Bronchial epithelial cell (primary cell): ENCODE data around the gene KCNAB2. TPM values are rescaled to one million over a fixed set of nuclear protein-coding genes. Genes with fewer than 3 reads are reported as not detected.

Experiments used
- DNase-seq: peaks from one replicate; pipeline ENCODE4 v3.0.0-alpha.2; 2010; ENCODE audit warnings: low read depth
- FAIRE-seq: peaks from 2 replicates; lab custom pipeline; 2011; peaks lifted over from hg19 to GRCh38; lab: Jason Lieb, UNC
- H3K27me3 ChIP-seq: 2 replicates; pipeline ENCODE4 v1.5.1; 2011; ENCODE audit warnings: low read length; ENCODE audit not compliant: control insufficient read depth, insufficient read depth
- H3K36me3 ChIP-seq: 2 replicates; pipeline ENCODE4 v1.5.1; 2011; ENCODE audit warnings: low read length; ENCODE audit not compliant: control insufficient read depth, insufficient read depth
- H3K4me3 ChIP-seq: 2 replicates; pipeline ENCODE4 v1.5.1; 2011; ENCODE audit warnings: mild to moderate bottlenecking, low read depth, low read length, control low read depth
- total RNA-seq: library from RNA; depleted of rRNA; stranded (reverse); fragments of >200 nt; gene quantifications from 2 replicates; pipeline ENCODE4 v1.2.1, GENCODE V29; 2014
- TF ChIP-seq, protein P1 (sequence below): IDR thresholded peaks from 2 replicates; pipeline ENCODE4 v1.5.1; 2011; ENCODE audit warnings: mild to moderate bottlenecking, moderate library complexity, low read length, control low read depth, inconsistent platforms; ENCODE audit not compliant: insufficient read depth, severe bottlenecking

The KCNAB2 gene
- total RNA-seq, 1 donor from 2014 or later = 1.8 TPM

DNA sequence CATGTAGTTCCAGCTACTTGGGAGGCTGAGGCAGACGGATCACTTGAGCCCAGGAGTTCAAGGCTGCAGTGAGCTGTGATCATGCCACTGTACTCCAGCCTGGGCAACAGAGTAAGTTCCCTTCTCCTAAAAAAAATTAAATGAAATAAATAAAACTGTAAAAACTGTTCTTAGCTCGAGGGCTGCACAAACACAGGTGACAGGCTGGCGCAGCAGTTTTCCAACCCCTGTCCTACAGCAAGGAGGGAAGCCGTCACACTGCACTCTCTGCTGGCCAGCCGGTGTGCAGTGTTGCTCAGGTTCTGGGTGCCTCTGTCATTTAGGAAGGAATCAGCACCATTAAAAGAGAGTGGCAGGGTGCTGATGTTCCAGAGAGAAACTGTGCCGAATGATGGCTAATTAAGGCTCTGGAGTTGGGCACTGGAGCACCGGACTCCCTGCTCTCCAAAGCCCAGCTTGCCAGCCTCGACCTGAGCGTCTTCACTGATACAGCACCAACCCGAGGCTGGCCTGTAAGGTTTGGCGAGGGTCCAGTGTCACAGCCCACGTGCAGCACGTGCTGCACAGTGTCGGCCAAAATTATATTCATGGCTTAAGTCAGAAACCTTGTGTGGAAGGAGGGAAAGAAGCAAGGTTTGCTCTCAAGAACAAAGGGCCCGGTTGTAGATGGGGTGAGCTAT is 26.4 kb upstream of the KCNAB2 start:
- Histone ChIP-seq H3K4me3 (no peak overlapping the region), H3K27me3 (no peaks in the 10 kb centered on the region), H3K36me3 (no peaks in the 10 kb centered on the region)
- TF ChIP-seq, protein P1, sequence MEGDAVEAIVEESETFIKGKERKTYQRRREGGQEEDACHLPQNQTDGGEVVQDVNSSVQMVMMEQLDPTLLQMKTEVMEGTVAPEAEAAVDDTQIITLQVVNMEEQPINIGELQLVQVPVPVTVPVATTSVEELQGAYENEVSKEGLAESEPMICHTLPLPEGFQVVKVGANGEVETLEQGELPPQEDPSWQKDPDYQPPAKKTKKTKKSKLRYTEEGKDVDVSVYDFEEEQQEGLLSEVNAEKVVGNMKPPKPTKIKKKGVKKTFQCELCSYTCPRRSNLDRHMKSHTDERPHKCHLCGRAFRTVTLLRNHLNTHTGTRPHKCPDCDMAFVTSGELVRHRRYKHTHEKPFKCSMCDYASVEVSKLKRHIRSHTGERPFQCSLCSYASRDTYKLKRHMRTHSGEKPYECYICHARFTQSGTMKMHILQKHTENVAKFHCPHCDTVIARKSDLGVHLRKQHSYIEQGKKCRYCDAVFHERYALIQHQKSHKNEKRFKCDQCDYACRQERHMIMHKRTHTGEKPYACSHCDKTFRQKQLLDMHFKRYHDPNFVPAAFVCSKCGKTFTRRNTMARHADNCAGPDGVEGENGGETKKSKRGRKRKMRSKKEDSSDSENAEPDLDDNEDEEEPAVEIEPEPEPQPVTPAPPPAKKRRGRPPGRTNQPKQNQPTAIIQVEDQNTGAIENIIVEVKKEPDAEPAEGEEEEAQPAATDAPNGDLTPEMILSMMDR = no peak
- no peak for FAIRE-seq
- no peak for DNase-seq

DNA sequence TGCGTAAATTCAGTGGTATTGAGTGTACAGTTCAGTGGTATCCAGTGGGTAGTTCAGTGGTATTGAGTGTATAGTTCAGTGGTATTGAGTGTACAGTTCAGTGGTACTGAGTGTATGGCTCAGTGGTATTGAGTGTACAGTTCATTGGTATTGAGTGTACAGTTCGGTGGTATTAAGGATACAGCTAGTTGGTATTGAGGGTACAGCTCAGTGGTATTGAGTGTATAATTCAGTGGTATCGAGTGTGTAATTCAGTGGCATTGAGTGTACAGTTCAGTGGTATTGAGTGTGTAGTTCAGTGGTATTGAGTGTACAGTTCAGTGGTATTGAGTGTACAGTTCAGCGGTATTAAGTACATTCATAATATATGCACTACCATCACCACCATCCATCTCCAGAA is 23.5 kb upstream of the KCNAB2 start:
- DNase-seq (no peak), FAIRE-seq (no peak)
- H3K4me3 ChIP-seq = no peak overlapping the region
- TF ChIP-seq, protein P1 = no peak
- H3K36me3 ChIP-seq = no peaks in the 10 kb centered on the region
- no peaks in the 10 kb centered on the region for H3K27me3 ChIP-seq

DNA sequence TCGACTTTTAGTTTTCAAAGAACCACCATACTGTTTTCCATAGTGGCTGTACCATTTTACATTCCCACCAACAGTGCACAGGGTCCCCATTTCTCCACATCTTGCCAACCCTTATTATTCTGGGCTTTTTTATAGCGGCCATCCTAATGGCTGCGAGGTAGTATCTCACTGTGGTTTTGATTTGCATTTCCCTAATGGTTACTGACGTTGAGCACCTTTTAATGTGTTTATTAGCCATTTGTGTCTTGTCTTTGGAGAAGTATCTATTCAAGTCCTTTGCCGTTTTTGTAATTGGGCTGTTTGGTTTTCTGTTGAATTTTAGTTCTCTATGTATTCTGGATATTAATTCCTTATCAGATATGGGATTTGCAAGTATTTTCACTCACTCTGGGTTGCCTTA is 22.3 kb upstream of the KCNAB2 start:
- Histone ChIP-seq H3K4me3 (no peak overlapping the region), H3K36me3 (no peaks in the 10 kb centered on the region), H3K27me3 (no peaks in the 10 kb centered on the region)
- DNase-seq = no peak
- TF ChIP-seq, protein P1 = no peak
- no peak for FAIRE-seq

DNA sequence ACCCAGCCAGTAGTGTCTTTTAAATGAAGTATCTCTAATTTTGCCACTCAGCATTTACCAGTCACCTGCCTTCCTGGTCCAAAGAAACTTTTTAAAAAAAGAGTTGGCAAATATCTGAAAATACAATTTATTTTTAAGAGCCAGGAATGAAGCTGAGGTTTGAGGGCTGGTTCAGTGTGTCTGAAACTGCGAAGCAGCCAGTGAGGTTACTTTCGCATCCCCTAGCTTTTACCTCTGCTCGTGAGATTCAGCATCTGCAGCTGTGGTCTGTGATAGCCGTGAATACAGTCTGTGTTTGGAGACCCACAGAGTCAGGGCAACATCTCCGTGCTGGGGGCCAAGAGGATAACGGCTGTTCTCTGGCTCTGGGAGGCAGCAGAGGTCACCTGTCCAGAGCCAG is 21.3 kb upstream of the KCNAB2 start:
- Histone ChIP-seq H3K36me3 (no peaks in the 10 kb centered on the region), H3K4me3 (no peak overlapping the region), H3K27me3 (no peaks in the 10 kb centered on the region)
- DNase-seq (no peak), FAIRE-seq (no peak)
- TF ChIP-seq, protein P1 = no peak

DNA sequence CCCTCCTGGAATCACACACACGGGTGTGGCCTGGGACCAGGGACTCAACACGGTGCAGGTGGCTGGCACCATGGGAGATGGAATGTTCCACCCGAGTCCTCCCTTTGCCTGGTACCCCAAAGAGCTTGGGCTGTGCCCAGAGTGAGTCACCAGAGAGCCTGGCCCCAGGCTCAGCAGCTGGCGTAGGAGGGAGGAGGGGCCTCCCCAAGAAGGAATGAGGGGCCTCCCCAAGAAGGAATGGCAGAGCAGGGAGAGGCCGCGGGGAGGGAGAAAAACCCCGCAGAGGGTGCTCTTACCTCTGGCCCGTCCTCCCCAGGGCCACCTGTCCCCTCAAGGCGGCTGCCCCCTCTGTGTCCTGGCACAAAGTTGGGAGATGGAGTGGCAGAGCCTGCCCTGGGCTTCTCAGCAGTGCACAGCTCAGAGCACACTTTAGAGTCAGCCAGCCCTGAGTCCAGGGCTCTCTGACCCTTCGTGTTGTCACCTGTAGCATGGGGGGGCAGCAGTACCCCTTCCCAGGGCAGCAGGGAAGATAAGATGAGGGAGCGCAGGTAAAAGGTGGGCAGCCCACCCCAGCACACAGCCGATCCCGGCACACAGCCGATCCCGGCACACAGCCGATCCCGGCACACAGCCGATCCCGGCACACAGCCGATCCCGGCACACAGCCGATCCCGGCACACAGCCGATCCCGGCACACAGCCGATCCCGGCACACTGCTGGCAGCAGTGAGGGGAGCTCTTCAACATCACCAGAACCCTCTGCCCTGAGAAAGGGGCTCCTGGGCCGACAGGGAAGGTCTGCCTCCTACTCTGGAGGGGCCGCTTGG is 20.2 kb upstream of the KCNAB2 start:
- no peaks in the 10 kb centered on the region for H3K36me3 ChIP-seq
- no peak for FAIRE-seq
- peak overlapping the region; percentile 21 for H3K4me3 ChIP-seq
- TF ChIP-seq, protein P1 = no peak
- peak; percentile 68 for DNase-seq
- no peaks in the 10 kb centered on the region for H3K27me3 ChIP-seq
